Posterior vena cava (tissue), 2 donors: ENCODE measurements around the gene TTC22. TPM values are rescaled to one million over a fixed set of nuclear protein-coding genes. Genes with fewer than 3 reads are reported as not detected.

Experiments
- DNase-seq: peaks from one replicate; pipeline ENCODE4 v3.0.0-alpha.2; 2020; ENCODE audit warnings: low spot score
- intact Hi-C, 2 donors: fragments of 100-400 bp; cut with DNase I; formaldehyde crosslinking; loops; one replicate each; pipeline versions ENCODE4 v1.14.1 to v1.14.2; 2022 to 2023
- long read RNA-seq, 2 donors: library from polyadenylated mRNA; unstranded; transcript quantifications; one replicate each; pipeline ENCODE4 v2.0.0, GENCODE V29; 2020 to 2021
- total RNA-seq, 2 donors: library from RNA; stranded (reverse); fragmentation: NEBNext Ultra II Directional; extraction: Animal tissue kit (Norgen Biotek cat#: 25700); gene quantifications; one replicate each; pipeline ENCODE4 v1.2.1, GENCODE V29; 2021
- donor health status: DM: yes; HTN: yes; CAD: no.
- donor health status: DM: yes; HTN: yes; CAD: no.

TTC22 gene
- total RNA-seq = under 1 TPM in 1 of 2 donors, not detected in 1; 0.05 TPM
- long read RNA-seq, donor 1 = 0 reads
- long read RNA-seq, donor 2 = 0 reads

DNA sequence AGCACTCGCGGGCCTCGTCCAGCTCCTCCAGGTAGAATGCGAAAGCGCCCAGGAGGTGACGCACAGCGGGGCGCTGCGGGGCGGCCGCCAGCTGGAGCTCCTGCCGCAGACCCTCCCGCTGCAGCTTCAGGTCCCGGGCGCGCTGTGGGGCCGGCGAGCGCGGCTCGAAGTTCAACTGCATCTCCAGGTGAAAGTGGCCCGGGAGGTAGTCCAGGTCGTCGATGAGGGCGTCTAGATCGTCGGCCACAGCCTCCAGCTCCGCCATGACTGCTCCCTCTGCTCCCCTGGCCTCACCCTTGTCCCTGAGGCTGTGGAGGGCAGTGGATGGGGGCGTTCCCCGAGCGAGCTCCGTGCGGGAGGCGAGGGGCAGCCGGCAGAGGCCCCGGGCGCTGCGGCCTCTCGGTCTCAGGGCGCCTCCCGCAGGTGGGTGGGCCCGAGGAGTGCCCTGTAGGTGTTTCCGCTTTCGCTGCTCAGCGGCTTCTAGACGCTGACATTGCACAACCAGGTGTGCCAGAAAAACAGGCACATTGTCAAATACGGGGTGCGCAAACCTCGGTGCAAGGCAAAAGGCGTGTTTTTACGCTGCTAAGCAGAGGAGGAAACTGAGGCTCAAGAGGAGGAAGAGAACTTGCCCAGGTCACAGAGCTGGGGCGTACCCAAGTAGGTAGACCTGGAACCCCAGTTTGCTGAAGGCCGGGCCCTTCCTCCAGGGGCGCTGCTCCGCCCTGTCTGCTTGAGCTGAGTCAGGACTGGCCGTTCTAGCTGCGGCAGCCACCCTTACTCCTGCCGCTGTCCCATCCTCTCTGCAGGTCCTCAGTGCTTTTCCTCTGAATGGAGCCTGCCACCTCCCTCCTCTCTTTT is at the start of gene TTC22:
TSS of gene TTC22 (minus strand) at position 425 of the 861 bp plus-strand sequence. CDS start at position 265, 160 bp downstream.
- peak; percentile 85 for DNase-seq
- intact Hi-C loops = no loop called here

DNA sequence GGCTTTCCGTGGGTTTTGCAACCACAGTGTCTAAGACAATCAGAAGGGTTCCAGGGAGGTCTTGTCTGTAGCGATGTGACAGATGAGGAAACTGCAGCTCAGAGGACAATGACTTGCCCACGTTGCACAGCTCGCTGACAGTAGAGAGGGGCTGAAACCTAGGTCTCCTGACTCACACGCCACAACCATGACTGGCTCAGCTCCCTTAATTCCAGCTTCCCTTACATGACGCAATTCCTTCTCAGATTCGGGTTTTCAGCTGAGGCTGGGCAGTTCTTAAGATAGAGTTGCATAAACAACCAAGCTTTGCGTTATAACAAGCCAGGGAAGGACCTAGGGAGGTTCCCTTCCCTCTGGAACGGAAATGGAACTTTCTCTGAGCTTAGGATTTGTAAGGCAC is 49.6 kb upstream of the TTC22 start:
- peak; percentile 84 for DNase-seq
- intact Hi-C loops = no loop called here

GRCh38 chr1:54850069-54850730 is 49.1 kb upstream of the TTC22 start:
- intact Hi-C loops = no loop called here
- DNase-seq = peak; percentile 47

DNA sequence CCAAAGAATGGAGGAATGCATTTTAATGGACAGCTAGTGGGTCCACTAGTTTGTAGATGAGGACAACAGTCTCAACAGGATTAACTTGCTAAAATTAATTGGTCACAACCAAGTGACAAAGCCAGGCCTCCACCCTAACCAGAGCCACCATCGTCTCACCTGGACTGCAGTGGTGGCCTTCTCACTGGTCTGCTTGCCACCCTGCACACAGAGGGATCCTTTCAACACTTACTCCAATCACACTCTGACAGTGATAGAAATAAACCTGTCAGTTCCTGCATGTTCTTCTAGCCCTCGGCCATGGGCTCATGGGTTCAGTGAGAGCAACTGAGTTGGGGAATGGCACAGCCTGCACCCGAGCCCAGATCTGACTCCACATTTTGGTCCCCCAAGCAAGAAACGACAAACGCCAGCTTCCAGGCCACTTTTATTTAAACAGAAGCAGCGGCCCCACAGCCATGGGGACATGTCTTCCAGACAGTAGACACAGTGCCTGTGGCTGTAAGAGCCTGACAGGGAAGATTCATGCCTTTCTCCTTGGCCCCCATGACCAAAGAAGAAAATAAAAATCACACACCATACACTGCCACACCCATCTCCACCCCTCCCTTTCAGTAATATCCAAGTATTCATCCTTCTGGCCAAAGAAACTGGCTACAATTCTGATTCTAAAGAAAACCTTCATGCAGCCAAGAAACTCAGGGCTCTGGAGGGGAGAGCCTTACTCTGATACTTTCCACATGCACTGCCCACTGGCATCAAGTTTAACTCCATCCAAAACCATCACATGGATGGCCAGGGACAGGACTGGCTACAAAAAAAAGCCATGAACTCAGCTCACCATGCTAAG is 48.3 kb upstream of the TTC22 start:
- intact Hi-C loops = no loop called here
- DNase-seq = no peak

GRCh38 chr1:54848134-54848948 is 47.2 kb upstream of the TTC22 start:
- intact Hi-C loops = no loop called here
- no peak for DNase-seq

- intact Hi-C loops = no loop called here
- DNase-seq = no peak
Measured at GRCh38 chr1:54846716-54847284, 45.7 kb upstream of the TTC22 start.

DNA sequence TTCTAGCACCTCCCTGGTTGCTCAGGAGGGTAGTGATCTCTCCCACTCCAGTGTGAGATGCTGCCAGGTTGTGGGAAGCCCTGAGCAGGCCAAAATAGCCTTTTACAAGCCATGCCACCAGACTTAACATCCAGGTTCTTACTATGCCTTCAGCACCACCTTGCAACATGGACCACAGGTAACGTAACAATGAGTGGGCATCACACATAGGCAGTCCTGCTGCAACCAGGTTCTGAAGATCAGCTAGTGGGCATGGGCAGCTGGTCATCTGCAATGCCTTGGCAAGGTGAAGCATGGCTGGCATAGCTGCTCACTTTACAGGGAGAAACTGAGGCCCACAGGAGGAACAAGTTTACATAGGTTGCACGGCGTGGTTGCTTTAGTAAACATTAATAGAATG is 45.2 kb upstream of the TTC22 start:
- DNase-seq = no peak
- intact Hi-C loops = no loop called here

DNA sequence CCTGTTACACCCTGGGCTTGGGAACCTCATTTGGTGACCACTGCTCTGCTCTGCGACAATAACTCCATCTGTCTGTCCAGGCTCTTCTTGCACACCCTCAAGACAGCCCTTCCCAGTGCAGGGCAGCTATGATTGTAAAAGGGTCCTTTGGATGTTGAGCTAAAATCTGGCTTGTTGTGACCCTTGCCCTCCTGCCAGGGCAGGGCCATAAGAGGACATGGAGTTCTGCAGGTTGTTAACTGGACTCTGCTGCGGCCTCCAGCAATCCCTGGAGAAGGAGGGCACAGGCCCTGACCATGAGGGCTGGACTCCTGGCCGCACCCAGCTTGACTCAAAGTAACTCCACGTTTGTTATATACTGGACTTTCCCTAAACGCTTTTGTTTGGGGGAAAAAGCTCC is 44.6 kb upstream of the TTC22 start:
- DNase-seq = no peak
- intact Hi-C loops = no loop called here

- intact Hi-C loops = no loop called here
- DNase-seq = no peak
Measured at GRCh38 chr1:54844564-54844963, 43.4 kb upstream of the TTC22 start.

DNA sequence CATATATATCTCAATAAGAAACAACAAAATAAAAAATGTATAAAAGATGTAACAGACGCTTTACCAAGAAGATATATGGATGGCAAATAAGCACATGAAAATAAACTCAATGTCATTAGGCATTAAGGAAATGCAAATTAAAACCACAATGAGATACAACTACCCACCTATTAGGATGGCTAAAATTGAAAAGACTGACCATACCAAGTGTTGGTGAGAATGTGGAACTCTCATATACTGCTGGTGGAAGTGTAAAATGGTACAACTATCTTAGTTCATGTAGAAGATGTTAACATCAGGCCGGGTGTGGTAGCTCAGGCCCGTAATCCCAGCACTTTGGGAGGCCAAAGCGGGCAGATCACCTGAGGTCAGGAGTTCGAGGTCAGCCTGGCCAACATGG is 42.3 kb upstream of the TTC22 start:
- intact Hi-C loops = no loop called here
- DNase-seq = no peak

DNA sequence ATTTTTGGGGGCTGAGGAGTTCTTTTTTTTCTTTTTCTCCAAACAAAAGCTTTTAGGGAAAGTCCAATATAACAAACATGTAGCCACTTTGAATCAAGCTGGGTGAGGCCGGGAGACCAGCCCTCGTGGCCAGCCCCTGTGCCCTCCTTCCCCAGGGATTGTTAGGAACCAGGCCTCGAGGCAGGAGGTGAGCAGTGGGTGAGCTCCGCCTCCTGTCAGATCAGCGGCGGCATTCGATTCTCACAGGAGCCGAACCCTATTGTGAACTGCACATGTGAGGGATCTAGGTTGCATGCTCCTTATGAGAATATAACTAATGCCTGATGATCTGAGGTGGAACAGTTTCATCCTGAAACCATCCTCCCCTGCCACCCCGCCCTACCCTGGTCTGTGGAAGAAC is 41.8 kb upstream of the TTC22 start:
- intact Hi-C loops = no loop called here
- DNase-seq = no peak

- intact Hi-C loops = no loop called here
- no peak for DNase-seq
Measured at GRCh38 chr1:54842206-54842915, 41.2 kb upstream of the TTC22 start.

GRCh38 chr1:54839824-54840223 is 38.7 kb upstream of the TTC22 start:
- DNase-seq = no peak
- intact Hi-C loops = no loop called here

DNA sequence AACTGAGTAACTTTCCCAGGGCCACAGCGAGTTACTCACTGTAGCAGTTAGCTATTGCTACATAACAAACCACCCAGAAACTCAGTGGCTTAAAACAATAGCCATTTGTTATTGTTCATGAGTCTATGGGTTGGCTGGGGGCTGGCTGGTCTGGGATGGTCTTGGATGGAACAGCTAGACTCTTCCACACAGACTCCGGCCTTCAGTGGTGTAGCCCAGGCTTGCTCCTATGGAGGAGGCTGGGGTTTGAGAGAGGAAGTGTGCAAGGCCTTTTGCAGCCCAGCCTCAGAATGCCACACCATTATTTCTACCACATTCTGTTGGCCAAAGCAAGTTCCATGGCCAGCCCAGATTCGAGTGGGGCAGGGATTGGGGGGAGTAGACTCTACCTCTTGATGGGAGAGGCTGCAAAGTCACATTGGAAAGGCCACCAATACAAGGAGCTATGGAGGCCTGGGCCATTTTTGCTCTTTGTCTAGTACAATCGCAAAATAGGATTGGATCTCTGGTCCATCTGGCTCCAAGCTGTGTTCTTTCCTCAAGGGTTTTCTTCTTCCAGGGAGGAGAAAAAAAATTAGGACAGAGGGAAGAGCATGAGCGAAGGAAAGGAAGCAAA is 37.5 kb upstream of the TTC22 start:
- intact Hi-C loops = no loop called here
- DNase-seq = no peak

DNA sequence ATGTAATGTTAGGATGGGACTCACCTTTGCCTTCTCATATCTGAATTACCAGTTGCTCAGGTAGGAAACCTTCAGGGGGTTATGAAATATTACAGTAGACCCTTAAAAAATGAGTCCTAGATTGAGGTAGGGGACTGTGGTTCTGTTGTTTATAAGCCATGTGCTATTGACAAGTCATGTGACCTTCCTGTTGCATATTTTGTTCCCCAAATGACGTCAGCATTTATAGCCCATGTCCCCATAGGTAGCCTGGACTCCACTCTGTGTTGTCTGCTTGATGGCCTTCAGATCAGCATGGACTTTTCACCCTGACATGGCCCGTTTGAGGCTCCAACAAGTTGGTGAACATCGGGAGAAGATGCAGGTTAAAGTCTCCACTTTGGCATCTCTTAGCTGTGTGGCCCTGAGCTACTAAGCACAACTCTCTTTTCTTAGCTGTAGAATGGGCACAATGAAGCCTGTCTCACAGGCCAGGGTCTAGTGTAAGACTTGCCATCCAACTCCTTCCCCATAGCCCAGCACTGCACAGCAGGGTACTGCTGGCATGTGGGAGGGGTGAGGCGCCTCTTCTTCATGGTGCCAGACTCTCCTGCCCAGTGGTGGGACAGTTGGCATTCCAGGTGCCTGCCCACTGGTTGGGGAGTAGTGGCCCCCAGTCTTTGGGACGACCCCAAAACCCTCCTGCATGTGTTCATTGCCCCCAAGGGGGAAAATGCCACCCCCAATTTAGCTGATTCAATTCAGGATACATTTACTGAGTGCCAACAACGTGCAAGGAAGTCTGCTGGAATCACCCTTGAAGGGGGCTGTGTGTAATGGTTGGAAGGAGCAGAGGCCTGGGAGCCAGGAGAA is 36.1 kb upstream of the TTC22 start:
- DNase-seq = no peak
- intact Hi-C loops = no loop called here

DNA sequence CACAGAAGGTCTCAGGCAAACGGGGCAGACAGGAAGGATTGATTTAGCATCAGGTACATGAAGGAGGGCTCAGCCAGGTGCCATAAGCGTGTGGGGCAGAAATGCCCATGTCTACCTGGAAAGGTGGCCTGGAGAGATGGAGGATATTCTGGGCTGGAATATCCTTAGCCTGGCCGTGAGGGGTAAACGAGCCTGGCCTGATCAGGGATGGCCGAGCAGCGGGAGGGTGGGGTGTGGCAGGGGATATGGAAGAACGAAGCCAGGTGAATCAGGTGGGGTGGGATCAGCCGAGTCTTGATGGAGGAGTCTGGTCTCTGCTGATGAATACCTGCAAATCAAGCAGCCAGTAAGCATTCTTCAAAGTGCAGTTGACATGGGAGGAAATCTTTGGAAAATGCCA is 35.5 kb upstream of the TTC22 start:
- intact Hi-C loops = no loop called here
- peak; percentile 65 for DNase-seq

DNA sequence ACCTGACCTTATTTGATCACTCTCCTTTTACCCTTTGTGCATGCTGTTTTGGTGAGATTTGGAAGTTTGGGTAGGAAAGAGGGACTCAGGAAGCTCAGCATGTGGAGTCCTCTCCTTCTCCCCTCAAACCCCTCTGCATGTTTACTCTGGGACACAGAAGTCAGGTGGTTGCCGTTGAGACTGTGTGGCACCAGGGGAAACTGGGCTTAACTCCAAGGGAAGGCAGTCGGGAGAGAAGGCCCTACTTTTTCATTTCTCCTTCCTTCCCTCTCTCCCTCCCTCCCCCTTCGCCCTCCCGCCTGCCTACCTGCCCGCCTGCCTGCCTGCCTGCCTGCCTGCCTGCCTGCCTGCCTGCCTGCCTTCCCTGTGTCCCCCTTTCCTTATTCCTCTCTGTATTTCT is 34.8 kb upstream of the TTC22 start:
- intact Hi-C loops = no loop called here

More for the DNA sequence above, 34.8 kb upstream of the TTC22 start:
- DNase-seq = peak; percentile 32
